ENCODE measurements around the gene EGFL6.
"Not testable (repeated sequence)": the region's sequence is repeated elsewhere in the genome, so short reads cannot be mapped to it uniquely, and the experiment has no call there.

Gene EGFL6

DNA sequence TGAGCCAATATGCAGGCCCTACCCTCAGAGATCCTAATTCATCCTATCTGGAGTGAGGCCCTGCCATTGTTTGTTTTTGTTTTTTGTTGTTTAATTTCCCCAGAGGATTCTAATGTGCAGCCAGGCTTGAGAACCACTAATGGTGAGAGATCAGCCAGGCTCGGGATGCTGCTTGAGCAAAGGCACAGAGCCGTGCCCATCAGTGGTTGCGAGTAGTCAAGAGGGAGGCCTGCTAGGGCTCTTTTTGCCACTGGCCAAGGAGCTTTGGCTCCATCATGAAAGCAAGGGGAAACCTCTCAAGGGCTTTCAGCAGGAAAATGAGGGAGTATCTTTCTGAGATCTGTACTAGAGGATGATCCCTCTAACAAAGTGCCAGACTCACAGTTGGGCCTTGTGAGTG lies 86.3 kb downstream of the EGFL6 start:
- DNase-seq = no peak

DNA sequence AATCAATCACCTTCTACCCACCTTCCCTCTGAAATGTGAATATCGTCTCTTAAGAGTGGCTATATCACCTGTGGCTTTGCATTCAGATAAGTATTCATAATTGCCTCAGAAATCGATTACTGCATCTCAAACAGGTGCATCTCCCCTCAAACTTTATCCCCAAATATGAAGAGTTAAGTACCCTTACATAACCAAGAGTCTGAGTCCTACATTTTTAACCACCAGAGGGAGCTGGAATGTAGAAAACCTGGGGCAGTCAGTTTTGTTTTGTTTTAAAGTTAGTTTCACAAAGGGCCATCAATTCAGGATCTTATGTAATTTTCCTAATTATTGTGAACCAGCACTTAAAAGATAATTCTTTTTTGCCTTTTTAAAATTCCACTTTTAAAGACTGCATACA lies 89.2 kb downstream of the EGFL6 start:
- DNase-seq = no peak

DNA sequence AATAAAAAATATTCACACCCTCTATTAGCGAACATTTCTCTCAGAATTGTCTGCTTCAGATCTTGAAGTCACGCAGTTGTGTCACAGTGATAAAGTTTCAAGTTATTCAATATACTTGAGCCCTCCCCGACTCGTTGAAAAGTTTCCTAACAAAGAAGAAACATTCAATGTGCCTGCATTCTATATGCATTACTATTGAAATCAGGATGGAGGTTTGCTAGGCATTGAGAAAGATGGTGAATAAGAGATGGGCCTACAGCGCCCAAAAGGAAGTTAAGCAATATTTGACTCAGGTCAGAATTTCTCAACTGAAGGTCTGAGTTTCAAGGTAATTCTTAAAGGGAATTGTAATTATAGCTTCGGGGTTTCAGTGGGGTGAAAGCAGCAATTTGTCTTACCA lies 89.7 kb downstream of the EGFL6 start:
- peak; percentile 50 for DNase-seq

DNA sequence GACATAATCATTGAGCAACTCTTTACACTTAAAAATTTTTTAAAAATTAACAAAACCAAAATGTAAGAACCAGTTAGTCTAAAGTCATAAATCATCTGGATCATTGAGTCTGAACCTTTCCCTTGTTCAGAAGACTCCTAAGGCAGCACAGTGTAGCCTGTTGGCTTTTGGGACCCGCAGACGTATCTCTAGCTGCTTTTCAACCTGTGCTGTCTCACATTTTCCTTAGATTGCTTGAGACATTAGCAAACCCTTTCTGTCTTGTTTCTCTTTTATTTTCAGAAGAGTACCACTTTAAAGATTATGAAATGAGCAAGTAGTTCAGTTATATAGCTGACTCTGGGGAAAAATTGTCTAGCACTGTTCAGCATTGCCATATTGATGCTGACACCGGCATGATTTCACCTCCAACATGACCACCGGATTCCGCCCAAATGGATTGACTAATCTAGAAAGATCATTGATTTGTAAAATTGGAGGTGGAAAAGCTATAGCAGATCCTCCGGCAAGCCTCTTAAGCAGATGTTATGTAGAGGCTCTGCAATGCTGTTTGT lies 92.4 kb downstream of the EGFL6 start:
- DNase-seq = no peak

DNA sequence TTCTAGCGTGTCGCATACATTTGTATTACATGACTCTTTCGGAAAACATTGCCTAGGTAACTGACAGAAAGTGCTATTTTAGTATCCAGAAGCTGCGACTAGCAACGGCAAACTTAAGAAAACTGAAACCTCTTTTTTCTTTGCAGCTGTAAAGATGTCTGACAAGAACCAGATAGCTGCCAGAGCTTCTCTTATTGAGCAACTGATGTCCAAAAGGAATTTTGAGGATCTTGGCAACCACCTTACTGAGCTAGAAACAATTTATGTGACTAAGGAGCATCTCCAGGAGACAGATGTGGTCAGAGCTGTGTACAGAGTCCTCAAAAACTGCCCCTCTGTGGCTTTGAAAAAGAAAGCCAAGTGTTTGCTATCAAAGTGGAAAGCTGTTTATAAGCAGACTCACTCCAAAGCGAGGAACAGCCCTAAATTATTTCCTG lies 93.0 kb downstream of the EGFL6 start:
- no peak for DNase-seq

GRCh38 chrX:13664020-13664419 lies 94.6 kb downstream of the EGFL6 start:
- no peak for DNase-seq

DNA sequence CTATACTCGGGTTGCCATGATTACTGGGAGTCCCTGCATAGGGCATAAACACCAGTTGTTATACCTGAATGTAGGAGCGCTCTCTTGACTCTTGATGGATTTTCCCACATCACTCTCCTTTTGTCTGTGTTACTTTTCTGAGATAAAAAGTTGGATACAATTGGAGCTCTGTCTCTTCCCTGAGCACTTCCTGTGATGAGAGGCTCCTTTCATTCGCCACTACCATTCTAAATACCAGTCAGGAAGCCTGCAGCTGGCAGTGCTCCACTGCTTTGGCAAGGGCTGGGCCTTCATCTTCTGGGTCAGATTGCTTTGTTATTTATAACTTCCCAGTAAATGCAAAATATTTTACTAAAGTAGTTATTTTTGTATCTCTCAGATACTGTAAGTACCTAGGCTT lies 97.4 kb downstream of the EGFL6 start:
- DNase-seq = no peak

- DNase-seq = no peak
These were observed 98.5 kb downstream of the EGFL6 start for GRCh38 chrX:13667919-13668318.

DNA sequence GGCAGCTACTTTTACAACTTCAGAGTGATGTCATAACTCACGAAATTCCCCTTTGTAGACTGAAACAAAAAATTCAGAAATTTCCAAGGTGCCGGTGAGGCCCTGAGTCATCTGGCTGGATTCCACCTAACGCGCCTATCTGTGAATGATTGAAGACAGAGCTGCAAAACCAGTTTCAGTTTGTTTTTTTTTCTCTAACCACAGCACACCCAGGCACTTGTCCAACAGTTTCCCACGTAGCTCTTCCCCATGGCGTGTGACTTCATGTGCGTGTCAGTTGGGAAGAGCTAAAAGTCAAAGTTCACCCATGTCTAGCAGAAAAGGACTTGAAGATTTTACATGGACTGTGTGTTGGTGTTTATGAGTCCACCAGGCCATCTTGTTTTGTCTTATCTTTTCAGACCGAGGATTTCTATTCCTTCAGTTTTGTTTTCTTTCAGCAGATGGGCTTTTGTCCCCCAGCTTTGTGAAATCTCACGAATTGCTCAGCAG lies 99.9 kb downstream of the EGFL6 start:
- no peak for DNase-seq

DNA sequence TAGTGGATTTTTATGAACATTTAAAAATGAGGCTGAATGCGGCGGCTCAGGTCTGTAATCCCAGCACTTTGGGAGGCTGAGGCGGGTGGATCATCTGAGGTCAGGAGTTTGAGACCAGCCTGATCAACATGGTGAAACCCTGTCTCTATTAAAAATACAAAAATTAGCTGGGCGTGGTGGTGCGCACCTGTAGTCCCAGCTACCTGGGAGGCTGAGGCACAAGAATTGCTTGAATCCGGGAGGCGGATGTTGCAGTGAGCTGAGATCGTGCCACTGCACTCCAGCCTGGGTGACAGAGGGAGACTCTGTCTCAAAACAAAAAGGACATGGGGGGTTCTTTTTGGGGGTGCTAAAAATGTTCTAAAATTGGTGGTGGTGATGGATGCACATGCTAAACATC lies 100.4 kb downstream of the EGFL6 start:
- DNase-seq = not testable (repeated sequence)

DNA sequence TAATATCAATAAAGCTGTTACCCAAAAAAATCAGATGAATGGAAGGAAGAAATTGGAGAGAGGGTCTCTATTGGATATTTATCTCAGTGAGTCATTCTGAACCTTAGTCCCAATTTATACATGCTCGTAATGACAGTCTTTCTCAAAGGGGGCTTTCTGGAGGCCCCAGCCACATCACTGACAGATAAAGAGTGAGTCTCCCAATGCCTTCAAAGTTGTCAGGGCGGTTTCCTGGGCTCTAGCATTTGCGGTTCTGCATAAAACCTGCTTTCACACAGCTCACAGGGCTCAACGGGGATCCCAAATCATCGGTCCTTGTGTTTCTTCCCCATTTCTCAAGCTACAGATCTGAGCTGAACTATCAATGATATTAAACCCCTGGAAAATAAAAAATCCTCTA lies 100.8 kb downstream of the EGFL6 start:
- DNase-seq = no peak

DNA sequence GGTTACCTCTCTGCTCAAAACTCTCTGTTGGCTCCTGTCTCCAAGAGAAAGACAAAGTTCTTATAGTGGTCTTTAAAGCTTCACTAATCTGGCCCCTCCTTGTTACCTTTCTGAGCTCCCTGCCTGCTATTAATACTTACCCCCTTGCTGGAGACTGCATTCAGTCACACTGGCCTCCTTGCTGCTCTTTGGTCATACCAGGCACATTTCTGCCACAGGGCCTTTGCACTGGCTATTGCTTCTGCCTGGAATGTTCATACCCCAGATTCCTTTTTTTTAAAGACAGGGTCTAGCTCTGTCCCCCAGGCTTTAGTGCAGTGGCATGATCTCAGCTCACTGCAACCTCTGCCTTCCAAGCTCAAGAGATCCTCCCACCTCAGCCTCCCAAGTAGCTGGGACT lies 103.6 kb downstream of the EGFL6 start:
- no peak for DNase-seq

DNA sequence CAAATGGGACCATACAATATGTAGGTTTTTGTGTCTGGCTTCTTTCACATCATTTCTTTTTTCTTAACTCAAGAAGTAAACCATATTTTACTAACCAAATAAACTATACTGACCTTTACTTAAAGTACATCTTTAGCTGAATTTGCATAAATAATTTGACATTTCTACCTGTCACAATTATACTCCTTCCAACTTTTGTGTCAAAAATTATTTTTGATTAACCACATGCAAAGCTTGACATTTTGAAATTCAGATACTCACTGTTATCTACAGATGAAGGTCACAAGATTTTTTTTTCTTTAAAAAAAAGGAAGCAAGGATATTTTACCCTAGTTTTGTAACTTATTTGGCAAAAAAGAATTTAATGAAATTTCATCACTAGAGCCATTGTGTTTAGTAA lies 107.5 kb downstream of the EGFL6 start:
- no peak for DNase-seq

- DNase-seq = not testable (repeated sequence)
These were observed 110.3 kb downstream of the EGFL6 start for GRCh38 chrX:13679700-13680099.

GRCh38 chrX:13681595-13681994 lies 112.2 kb downstream of the EGFL6 start:
- no peak for DNase-seq

Data from SIG-M5 (cell line).